PC-9 (cell line): Measurements from ENCODE around the gene LDLRAD3. TPM values are rescaled to one million over a fixed set of nuclear protein-coding genes. Genes with fewer than 3 reads are reported as not detected.

Source experiments
- BruUV-seq: library from RNA; stranded (reverse); fragments of 400-500 nt; replicated peaks from 2 replicates; lab custom pipeline; 2021; lab: Mats Ljungman, UMichigan
- CTCF ChIA-PET: fragments of 300-600 bp; sonication (Branson Sonifier 250); formaldehyde crosslinking; loops from one replicate; lab custom pipeline; 2022; ENCODE audit warnings: antibody characterized with exemption; lab: Charles Lee
- POLR2A ChIA-PET: fragments of 300-600 bp; sonication (Branson Sonifier 250); formaldehyde crosslinking; loops from one replicate; lab custom pipeline; 2022; ENCODE audit warnings: antibody characterized with exemption; ENCODE audit not compliant: unreplicated experiment; lab: Charles Lee
- DNase-seq, 2 experiments: peaks; one replicate each; pipeline versions ENCODE4 v3.0.0 to v3.0.0-alpha.2; 2015 to 2022; ENCODE audit warnings: mixed read lengths in 1 of 2
- H2AFZ ChIP-seq: fragments of 200-600 bp; sonication (generic); 2 replicates; pipeline ENCODE4 v1.8.1; 2017; ENCODE audit warnings: antibody characterized with exemption
- H3F3A ChIP-seq: fragments of 200-600 bp; sonication (generic); 2 replicates; pipeline ENCODE4 v1.8.1; 2017; ENCODE audit warnings: antibody characterized with exemption, mild to moderate bottlenecking, low read depth; ENCODE audit not compliant: insufficient read depth
- H3K27ac ChIP-seq: fragments of 200-600 bp; sonication (generic); 2 replicates; pipeline ENCODE4 v1.6.1; 2016; ENCODE audit warnings: mixed run types
- H3K27me3 ChIP-seq: fragments of 200-600 bp; sonication (generic); 2 replicates; pipeline ENCODE4 v1.6.1; 2016; ENCODE audit warnings: low read depth, mixed run types; ENCODE audit not compliant: insufficient read depth
- H3K36me3 ChIP-seq: fragments of 200-600 bp; sonication (generic); 2 replicates; pipeline ENCODE4 v1.6.1; 2016; ENCODE audit warnings: low read depth, mixed run types
- H3K4me1 ChIP-seq: fragments of 200-600 bp; sonication (generic); replicated peaks from 2 replicates; pipeline ENCODE4 v1.6.1; 2016; ENCODE audit warnings: mixed run types; ENCODE audit not compliant: insufficient read depth
- H3K4me2 ChIP-seq: fragments of 200-600 bp; sonication (generic); 2 replicates; pipeline ENCODE4 v1.6.1; 2017; ENCODE audit warnings: mixed run types
- H3K4me3 ChIP-seq: fragments of 200-600 bp; sonication (generic); 2 replicates; pipeline ENCODE4 v1.6.1; 2016; ENCODE audit warnings: mixed run types
- H3K79me2 ChIP-seq: fragments of 200-600 bp; sonication (generic); 2 replicates; pipeline ENCODE4 v1.6.1; 2017; ENCODE audit warnings: low read depth, mixed run types
- H3K9me2 ChIP-seq: fragments of 200-600 bp; sonication (generic); 2 replicates; pipeline ENCODE4 v1.8.1; 2017; ENCODE audit warnings: mild to moderate bottlenecking; ENCODE audit not compliant: insufficient read depth
- H3K9me3 ChIP-seq: fragments of 200-600 bp; sonication (generic); 2 replicates; pipeline ENCODE4 v1.8.1; 2016; ENCODE audit warnings: low read depth; ENCODE audit not compliant: insufficient read depth
- H4K20me1 ChIP-seq: fragments of 200-600 bp; sonication (generic); 2 replicates; pipeline ENCODE4 v1.8.1; 2017; ENCODE audit not compliant: insufficient read depth
- CTCF ChIP-seq: fragments of 200-600 bp; sonication (generic); conservative IDR thresholded peaks from 2 replicates; pipeline ENCODE4 v1.6.1; 2017; ENCODE audit warnings: mixed run types, antibody characterized with exemption, mild to moderate bottlenecking, moderate library complexity
- EZH2 ChIP-seq: fragments of 200-600 bp; sonication (generic); IDR thresholded peaks from 2 replicates; pipeline ENCODE4 v1.8.0; 2017; ENCODE audit warnings: antibody characterized with exemption, low read depth
- intact Hi-C: fragments of 100-400 bp; cut with micrococcal nuclease; formaldehyde crosslinking; loops from one replicate; pipeline ENCODE4 v1.10.0; 2022; ENCODE audit not compliant: unreplicated experiment
- total RNA-seq: library from RNA; stranded (reverse); gene quantifications from 2 replicates; pipeline ENCODE4 v1.2.3, GENCODE V29; 2021

Gene LDLRAD3
- total RNA-seq, 1 experiment from 2014 or later: 15.9 TPM

DNA sequence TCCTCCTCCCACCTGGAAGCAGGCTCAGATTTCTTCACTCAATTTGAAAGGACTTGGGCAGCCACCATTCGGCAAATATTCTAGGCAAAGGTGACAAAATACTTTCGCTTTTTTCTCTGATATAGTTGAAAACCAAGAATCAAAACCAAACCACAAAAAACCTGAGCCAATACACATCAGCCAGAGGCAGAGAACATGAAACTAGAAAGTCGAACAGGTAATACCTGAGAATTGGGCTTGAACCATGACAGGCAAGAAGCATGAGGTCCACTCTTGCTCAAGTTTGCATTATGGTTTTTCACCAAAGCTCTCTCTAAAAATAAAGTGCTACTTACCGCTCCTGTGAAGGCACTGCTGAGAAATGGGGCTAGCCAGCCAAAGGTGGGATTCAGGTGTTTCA, 26.2 kb upstream of the LDLRAD3 start:
- CTCF ChIA-PET: no interaction called here

DNA sequence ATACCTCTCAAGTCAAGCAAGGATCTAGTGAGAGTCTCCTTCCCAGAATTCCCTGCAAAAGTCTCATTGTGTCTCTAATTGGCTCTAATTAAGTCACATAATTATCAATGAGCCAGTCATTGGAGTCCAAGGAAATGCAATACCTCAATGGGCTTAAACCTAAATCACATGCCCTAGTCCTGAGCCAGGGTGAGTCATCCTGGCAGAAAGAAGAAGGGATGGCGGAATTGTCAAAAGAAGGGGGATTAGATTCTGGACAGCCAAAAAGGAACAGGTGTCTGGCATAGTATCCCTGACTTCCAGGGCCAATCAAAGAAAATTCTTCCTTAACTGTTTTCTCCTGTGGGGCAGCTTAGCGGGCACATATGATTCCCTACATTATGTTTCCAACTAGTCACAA, 25.1 kb upstream of the LDLRAD3 start:
- intact Hi-C loops: no loop called here

More for the DNA sequence above, 26.2 kb upstream of the LDLRAD3 start:
- no peaks in the 10 kb centered on the region for H4K20me1 ChIP-seq
- H3K27ac ChIP-seq: no peak overlapping the region
- no peaks in the 10 kb centered on the region for H3K27me3 ChIP-seq
- BruUV-seq: no TSS peak
- no peak overlapping the region for H3K4me2 ChIP-seq
- intact Hi-C loops: no loop called here
- H3F3A ChIP-seq: peaks cover 3% of the 10 kb centered on the region; the same call in 1 of the 2 replicates
- H3K4me1 ChIP-seq: peaks cover 10% of the 10 kb centered on the region; the same call in 1 of the 2 replicates
- no peak overlapping the region for H2AFZ ChIP-seq
- no peaks in the 10 kb centered on the region for H3K36me3 ChIP-seq
- POLR2A ChIA-PET: interaction anchor here (0.7 kb wide), 1 partner anchor 541 kb away, joined by 8 read pairs; no protein-coding TSS in a partner anchor
- no peaks in the 10 kb centered on the region; the same call in 1 of the 2 replicates for H3K9me3 ChIP-seq
- DNase-seq: no peak
- no peak overlapping the region for H3K4me3 ChIP-seq
- H3K9me2 ChIP-seq: no peaks in the 10 kb centered on the region
- TF ChIP-seq EZH2: no peak
- no peak for TF ChIP-seq CTCF
- no peaks in the 10 kb centered on the region for H3K79me2 ChIP-seq

DNA sequence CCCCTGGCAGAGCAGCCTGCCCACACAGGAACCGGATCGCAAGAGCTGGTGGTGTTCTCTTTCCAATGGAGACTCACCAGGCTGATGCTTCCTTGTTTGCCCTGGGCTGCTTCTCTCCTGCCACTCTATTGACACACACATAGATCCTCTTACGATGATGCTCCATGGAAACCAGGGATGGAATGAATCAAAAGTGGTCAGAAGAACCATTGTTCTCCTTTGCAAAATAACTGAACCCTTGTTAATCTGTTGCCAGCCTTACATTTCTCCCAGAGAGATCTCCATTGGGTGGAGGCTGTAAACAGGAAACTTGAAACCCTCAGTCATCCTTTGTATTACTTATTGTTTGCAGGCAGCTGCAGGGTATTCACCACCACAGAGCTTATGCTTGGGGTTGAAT, 24.6 kb upstream of the LDLRAD3 start:
- peak in 1 of 2 experiments; percentile 53 for DNase-seq
- no peak overlapping the region for H2AFZ ChIP-seq
- no peaks in the 10 kb centered on the region for H3K36me3 ChIP-seq
- no peaks in the 10 kb centered on the region for H3K79me2 ChIP-seq
- H3K27me3 ChIP-seq: no peaks in the 10 kb centered on the region
- BruUV-seq: no TSS peak
- peaks cover 3% of the 10 kb centered on the region; the same call in 1 of the 2 replicates for H3F3A ChIP-seq
- H4K20me1 ChIP-seq: no peaks in the 10 kb centered on the region
- intact Hi-C loops: no loop called here
- H3K9me3 ChIP-seq: no peaks in the 10 kb centered on the region
- TF ChIP-seq CTCF: no peak
- no peak for TF ChIP-seq EZH2
- ChIA-PET POLR2A (interaction anchor here (0.6 to 0.7 kb wide), 2 partner anchors 14 to 22 kb away, joined by 3 to 5 read pairs; no protein-coding TSS in a partner anchor), CTCF (no interaction called here)
- H3K4me2 ChIP-seq: no peak overlapping the region
- no peak overlapping the region for H3K27ac ChIP-seq
- H3K9me2 ChIP-seq: no peaks in the 10 kb centered on the region
- no peak overlapping the region for H3K4me3 ChIP-seq
- H3K4me1 ChIP-seq: peaks cover 10% of the 10 kb centered on the region; the same call in 1 of the 2 replicates

More for the DNA sequence above, 25.1 kb upstream of the LDLRAD3 start:
- no peak for DNase-seq
- Histone ChIP-seq H3K9me3 (no peaks in the 10 kb centered on the region), H3K4me1 (peaks cover 10% of the 10 kb centered on the region; the same call in 1 of the 2 replicates), H3K4me2 (no peak overlapping the region), H3K27me3 (no peaks in the 10 kb centered on the region), H2AFZ (no peak overlapping the region), H3K79me2 (no peaks in the 10 kb centered on the region), H3F3A (peaks cover 3% of the 10 kb centered on the region; the same call in 1 of the 2 replicates), H3K9me2 (no peaks in the 10 kb centered on the region), H4K20me1 (no peaks in the 10 kb centered on the region), H3K27ac (no peak overlapping the region), H3K4me3 (no peak overlapping the region), H3K36me3 (no peaks in the 10 kb centered on the region)
- BruUV-seq: no TSS peak
- ChIA-PET CTCF (no interaction called here), POLR2A (no interaction called here)
- TF ChIP-seq CTCF (no peak), EZH2 (no peak)
